Kidney epithelial cell (primary cell): Measurements from ENCODE around the gene RGS11. TPM values are rescaled to one million over a fixed set of nuclear protein-coding genes. Genes with fewer than 3 reads are reported as not detected.

ENCODE experiments used
- DNase-seq: peaks from one replicate; pipeline ENCODE4 v3.0.0-alpha.2; 2010; ENCODE audit warnings: low read depth
- H3K27me3 ChIP-seq: 2 replicates; pipeline ENCODE4 v1.6.0; 2011; ENCODE audit warnings: low read length; ENCODE audit not compliant: control insufficient read depth, insufficient read depth
- H3K36me3 ChIP-seq: 2 replicates; pipeline ENCODE4 v1.5.1; 2011; ENCODE audit warnings: low read length; ENCODE audit not compliant: control insufficient read depth, insufficient read depth
- H3K4me3 ChIP-seq: 2 replicates; pipeline ENCODE4 v1.5.1; 2011; ENCODE audit warnings: low read depth, mild to moderate bottlenecking, control low read depth, low read length
- total RNA-seq: library from RNA; depleted of rRNA; stranded (reverse); fragments of >200 nt; gene quantifications from 2 replicates; pipeline ENCODE4 v1.2.3, GENCODE V29; 2015
- TF ChIP-seq, protein P1 (sequence below): IDR thresholded peaks from 2 replicates; pipeline ENCODE4 v1.5.1; 2011; ENCODE audit warnings: mild to moderate bottlenecking, moderate library complexity, low read length, control low read depth, inconsistent platforms; ENCODE audit not compliant: insufficient read depth, poor library complexity, severe bottlenecking

RGS11 gene
- total RNA-seq, 1 donor from 2014 or later, result not detected

DNA sequence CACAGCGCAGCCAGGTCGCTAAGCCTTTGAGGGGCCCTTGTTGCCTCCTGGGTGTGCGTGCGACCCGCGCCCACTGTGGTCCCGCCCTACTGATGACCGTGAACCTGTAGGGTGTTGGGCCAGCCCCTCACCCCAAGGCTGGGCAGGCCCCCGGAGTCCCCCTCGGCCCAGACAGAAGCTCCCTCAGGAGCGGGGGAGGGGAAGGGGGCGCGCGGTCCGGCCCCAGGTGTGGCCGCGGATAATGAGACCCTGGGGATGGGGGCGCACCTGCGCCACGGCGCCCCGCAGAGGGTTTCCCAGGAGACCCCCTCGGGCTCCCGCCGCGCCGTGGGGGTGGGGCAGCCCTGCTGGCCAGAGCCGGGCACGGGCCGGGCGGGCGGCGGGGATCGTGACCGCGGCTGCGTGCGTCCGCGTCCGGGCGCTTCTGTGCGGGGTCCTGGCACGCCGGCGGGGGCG lies 4.3 kb upstream of the RGS11 start:
- Histone ChIP-seq H3K4me3 (no peak overlapping the region), H3K36me3 (no peaks in the 10 kb centered on the region), H3K27me3 (peaks cover 46% of the 10 kb centered on the region)
- TF ChIP-seq, protein P1, sequence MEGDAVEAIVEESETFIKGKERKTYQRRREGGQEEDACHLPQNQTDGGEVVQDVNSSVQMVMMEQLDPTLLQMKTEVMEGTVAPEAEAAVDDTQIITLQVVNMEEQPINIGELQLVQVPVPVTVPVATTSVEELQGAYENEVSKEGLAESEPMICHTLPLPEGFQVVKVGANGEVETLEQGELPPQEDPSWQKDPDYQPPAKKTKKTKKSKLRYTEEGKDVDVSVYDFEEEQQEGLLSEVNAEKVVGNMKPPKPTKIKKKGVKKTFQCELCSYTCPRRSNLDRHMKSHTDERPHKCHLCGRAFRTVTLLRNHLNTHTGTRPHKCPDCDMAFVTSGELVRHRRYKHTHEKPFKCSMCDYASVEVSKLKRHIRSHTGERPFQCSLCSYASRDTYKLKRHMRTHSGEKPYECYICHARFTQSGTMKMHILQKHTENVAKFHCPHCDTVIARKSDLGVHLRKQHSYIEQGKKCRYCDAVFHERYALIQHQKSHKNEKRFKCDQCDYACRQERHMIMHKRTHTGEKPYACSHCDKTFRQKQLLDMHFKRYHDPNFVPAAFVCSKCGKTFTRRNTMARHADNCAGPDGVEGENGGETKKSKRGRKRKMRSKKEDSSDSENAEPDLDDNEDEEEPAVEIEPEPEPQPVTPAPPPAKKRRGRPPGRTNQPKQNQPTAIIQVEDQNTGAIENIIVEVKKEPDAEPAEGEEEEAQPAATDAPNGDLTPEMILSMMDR, result no peak
- DNase-seq, result no peak

DNA sequence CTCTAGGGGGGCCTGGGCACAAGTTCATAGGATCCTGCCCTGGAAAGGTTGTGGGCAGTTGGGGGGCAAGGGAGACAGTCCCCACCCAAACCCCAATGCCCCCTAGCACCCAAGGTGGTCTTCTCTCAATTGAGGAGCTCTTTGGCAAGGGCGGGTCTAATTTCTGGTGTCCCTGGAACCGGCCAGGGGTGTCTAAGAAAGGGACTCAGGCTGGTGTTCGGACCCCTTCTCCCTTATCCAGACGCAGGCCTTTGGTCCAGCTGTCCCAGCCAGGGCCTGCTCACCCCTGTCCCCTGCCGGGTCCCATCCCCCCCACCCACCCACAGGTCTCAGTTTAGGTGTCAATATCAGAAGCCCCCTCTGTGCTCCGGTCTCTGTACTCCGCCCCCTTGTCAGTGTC lies 3.8 kb upstream of the RGS11 start:
- Histone ChIP-seq H3K27me3 (peaks cover 52% of the 10 kb centered on the region), H3K4me3 (no peak overlapping the region), H3K36me3 (no peaks in the 10 kb centered on the region)
- TF ChIP-seq, protein P1, result no peak
- no peak for DNase-seq

DNA sequence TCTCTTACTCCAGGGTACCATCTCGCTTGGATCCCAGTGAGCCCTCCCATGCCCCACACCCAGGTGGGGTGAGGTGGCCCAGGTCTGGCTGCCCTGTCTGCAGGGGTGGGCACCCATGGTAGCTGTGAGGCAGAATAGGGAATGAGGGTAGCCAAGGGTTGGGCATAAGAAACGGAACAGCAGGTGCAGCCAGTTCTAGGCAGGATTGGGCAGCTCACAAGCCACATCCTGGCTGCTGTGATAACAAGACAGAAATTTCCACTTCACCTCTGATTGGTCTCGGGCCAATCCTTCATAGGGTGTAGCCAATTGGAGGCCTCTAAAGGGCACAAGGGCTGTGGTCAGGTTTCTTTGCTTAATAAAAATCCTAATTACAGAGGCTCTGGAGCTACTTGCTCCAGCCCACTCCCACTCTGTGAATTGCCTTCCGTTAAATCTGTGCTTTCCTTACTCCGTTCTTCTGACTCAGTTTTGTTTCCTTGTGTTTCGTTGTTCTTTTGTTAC lies 3.2 kb upstream of the RGS11 start:
- Histone ChIP-seq H3K4me3 (no peak overlapping the region), H3K27me3 (peaks cover 58% of the 10 kb centered on the region), H3K36me3 (no peaks in the 10 kb centered on the region)
- TF ChIP-seq, protein P1, result no peak
- DNase-seq, result peak; percentile 5

DNA sequence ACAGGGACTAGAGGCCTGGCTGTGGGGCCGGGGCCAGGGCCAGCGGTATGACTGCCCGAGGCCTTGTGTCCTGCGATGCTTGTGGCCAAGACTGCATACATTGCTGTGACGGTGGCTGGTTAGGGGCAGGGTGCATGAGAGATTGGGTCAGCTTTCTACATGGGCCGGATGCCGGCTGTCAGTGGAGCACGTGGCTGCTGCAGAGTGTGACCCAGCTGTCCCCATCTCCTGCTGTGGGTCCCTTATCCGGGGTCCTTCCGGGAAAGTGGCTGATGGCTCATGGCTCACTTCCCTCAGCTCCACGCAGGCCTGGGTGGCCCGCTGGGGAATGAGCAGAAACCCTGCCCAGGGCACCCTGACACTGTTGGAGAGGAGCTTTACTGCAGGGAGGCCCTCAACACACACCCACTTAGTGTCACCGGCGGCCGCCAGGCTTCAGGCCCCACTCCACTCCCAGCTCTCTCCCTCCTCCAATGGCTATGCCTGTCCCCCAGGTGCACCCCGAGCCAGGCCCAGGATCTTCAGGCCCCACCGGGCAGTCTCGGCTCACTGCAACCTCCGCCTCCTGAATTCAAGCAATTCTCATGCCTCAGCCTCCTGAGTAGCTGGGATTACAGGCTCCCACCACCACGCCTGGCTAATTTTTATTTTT lies 808 bp upstream of the RGS11 start:
- Histone ChIP-seq H3K4me3 (no peak overlapping the region), H3K36me3 (no peaks in the 10 kb centered on the region), H3K27me3 (peaks cover 59% of the 10 kb centered on the region)
- no peak for DNase-seq
- TF ChIP-seq, protein P1, result no peak

DNA sequence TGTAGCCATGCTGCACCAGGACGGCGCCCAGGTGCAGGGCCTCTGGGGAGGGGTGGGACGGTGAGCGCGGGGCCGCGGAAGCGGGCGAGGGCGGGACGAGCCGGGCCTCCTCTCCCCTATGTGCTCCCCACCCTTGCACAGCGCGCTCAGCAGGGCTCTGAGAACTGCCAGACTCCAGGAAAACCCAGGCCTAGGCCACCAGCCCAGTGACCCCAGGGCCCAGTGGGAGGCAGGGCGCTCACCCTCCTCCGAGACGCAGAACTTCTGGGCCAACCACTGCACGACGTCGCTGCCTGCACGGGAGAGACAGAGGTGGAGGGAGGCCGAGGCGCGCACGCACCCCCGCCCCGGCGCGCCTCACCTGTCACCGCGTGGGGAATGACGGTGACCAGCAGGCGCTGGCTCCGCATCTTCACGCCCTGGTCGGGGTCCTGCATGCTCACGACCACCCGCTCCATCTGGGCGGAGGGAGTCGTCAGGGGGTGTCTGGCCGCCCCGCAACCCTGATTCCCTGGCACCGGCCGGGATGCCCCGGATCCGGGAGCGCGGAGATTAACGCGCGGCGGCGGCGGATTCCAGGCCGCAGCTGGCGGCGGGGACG lies 603 bp downstream of the RGS11 start:
- no peaks in the 10 kb centered on the region for H3K36me3 ChIP-seq
- peaks cover 57% of the 10 kb centered on the region for H3K27me3 ChIP-seq
- H3K4me3 ChIP-seq, result peak overlapping the region; percentile 11
- DNase-seq, result no peak
- TF ChIP-seq, protein P1, result no peak
